NCI-H1105 treated with DMSO at 0.1 percent for 48 hours (cell line): Measurements from ENCODE around the gene MARK3.

ENCODE experiments used
- DNase-seq: peaks from one replicate; lab custom pipeline; 2025; lab: John Stamatoyannopoulos, UW

The MARK3 gene

DNA sequence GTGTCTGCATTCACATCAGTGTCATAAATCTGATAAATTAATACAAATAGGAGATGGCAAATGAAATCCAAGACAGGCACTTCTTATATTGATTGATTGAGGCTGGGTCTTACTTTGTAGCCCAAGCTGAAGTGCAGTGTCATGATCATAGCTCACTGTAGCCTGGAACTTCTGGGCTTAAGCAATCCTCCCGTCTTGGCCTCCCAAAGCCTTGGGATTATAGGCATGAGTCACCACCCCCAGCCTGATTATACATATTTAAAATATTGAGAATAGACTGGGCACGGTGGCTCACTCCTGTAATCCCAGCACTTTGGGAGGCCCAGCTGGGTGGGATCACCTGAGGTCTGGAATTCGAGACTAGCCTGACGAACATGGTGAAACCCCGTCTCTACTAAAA, 51.3 kb downstream of the MARK3 start:
- no peak for DNase-seq

DNA sequence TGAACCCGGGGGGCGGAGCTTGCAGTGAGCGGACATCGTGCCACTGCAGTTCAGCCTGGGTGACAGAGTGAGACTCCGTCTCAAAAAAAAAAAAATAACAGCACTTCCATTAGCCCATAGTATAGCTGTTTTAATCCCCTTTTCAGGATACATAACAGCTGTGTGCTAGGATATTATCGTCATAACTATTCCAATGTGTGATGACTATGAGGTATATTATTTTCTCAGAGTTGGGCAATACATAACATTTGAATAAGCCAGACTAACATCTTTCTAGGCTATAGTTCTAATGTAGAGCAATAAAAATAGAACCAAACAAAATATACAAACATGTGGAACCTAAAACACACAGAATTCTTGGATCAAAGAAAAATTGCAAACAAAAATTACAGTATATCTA, 57.1 kb downstream of the MARK3 start:
- DNase-seq, result no peak

DNA sequence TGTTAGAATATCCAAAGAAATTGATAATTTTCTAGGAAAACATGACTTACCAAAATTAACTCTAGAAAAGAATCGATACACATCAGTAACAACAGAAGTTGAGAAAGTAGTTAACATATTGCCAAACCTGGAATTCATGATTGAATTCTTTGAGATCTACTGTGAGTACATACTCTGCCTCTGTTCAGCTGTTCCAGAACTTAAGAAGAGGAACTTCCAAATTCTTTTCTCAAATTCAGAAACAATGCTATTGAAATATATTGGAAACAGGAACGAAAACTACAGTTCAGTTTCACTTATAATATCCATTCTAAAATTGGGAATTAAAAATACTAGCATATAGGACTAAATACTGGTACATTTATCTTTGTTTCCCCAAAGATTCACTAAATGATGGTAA, 57.9 kb downstream of the MARK3 start:
- DNase-seq, result no peak

DNA sequence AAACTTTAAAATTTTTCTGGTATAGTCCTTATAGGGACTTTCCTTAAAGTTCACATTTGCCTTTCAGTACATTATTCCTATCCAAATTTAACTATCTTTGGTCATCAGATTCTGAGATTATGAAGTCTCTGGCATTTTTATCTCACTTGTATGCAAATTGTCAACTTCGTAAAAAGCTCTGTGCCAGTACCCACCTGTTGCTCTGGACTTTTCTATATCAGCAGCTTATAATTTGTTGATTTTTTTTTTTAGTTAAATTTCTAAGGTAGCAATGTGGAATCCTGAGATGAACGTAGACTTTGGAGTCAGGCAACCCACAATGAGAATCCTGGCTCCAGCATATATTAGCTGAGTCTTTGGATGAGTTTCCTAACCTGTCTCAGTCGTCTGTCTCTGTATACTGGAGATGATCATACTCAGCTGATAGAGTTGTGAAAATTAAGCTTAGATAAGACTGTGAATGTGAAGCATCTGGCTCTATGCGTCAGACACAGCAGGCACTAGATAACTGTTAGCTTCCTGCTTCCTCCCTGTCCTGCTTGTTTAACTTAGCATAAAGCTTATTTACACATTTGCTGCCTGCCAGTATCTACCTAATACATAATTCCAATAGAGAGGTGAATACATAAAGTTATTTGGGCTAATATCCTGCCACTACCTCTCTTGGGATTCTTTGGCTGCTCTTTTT, 59.8 kb downstream of the MARK3 start:
- DNase-seq, result no peak

- no peak for DNase-seq
Observed at GRCh38 chr14:103445806-103446205, 60.6 kb downstream of the MARK3 start.

DNA sequence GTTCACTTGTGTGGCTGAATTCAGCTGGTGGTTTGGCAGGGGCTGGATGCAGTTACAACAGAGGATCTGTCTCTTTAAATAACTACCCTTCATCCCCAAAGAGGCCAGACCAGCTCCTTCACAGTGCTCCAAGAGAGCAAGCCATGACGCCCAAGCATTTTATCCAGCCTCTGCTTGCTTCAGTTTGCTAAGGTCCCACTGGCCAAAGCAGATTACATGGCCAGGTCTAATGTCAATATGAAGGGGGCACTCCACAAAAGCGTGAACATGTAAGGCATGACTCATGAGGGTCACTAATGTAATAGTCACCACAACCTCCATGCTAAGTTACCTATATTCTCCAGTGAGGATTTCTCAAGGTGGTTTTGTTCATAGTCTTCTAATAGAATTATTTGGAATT, 62.9 kb downstream of the MARK3 start:
- no peak for DNase-seq

- DNase-seq, result no peak
Observed at GRCh38 chr14:103449634-103450161, 64.5 kb downstream of the MARK3 start.

DNA sequence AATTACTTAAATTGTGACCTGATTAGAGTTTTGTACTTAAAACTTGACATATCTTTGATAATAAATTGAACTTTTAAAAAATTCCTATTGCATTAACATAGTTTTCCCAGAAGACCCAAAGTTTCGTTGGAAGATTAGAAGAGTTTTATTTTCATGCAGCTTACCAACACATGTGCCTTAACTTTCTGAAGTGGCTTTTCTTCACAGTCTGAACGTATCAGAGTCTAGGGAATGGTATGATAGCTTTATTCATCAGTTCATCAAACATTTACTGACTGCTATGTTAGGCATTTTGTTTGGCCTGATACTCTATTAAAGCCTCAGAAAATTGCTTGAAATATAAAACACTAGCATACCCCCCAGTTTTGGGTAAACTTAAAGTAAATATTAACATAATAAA, 65.2 kb downstream of the MARK3 start:
- DNase-seq, result no peak

DNA sequence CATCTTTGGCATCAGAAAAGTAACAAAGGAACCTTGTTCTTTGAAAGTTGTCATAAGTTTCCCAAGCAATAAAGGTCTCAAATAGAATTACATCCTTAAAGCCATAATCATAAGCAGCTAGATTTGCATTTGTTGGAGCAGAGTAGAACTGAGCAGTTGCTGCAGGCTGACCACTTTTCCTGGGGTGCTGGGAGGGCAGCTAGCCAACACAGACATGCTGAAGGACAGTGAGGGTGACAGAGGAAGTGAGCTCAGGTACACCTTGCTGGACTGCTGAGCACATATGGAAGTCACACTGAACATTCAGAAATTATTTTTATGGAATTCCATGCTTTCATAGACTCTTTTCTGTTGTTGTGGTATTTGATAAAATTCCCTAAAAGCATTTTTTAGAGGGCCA, 66.2 kb downstream of the MARK3 start:
- DNase-seq, result no peak

DNA sequence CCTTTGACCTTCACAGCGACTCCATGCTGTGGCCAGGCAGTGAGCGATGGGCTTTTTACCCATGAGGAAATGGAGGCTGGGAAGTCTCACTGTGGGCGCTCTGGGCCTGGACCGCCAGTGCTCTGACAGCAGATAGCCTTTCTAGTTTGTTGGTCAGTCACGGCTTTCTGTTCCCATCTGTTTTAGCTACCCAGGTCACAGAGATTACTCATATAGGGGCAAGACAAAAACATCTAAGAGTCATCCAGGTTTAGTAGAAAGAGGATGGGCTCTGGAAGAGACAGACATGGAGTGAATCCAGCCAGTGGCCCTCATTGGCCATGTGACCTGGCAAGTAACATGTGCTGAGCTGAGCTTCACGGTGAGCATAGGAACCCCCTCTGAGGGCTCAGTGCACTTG, 68.6 kb downstream of the MARK3 start:
- DNase-seq, result no peak

DNA sequence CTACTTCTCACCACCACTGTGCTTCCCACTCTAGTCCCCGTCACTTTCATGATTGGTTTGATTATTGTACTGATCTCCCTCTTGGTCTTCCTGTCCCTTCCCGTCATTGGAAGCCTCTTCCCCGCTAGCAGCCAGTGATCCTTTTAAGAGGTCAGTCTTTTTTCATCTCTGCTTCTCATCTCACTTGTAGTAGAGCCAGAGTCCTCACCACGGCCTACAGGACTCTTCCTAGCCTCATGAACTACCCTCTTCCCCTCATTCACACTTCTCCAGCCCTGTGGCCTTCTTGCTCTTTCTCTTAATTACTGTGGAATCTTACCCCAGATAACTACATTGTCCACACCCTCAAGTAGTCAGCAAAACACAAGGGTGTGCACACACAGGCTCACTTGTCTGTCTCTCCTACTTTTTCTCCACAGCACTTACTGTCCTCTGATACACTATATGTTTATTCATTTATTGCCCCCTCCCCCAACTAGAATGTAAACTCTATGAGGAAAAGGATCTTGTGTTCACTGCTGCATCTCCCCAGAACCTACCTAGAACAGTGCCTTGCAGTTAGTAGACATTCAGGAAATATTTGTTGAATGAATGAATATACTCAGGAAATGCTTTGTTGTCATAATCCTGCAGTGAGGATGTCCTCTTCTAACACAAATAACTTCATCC, 71.1 kb downstream of the MARK3 start:
- no peak for DNase-seq

DNA sequence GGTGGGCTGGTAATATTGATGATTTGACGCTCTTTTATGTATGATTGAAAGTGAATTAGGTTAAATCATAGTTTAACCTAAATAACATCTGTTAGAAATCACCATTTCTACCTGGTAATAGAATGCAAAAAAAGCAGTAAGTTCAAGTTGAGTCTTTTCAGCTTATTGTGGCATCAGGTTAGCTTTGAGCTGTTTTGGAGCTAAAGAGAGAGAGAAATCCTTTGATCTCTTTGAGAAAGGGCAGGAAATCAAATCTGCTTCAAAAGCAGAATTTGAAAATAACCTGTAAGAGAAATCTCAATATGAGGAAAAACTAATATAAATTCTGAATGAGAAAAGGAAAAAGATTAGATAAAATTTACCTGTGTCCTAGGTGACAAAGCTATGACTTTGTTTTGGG, 75.2 kb downstream of the MARK3 start:
- no peak for DNase-seq

- no peak for DNase-seq
Observed at GRCh38 chr14:103463149-103463548, 77.9 kb downstream of the MARK3 start.

DNA sequence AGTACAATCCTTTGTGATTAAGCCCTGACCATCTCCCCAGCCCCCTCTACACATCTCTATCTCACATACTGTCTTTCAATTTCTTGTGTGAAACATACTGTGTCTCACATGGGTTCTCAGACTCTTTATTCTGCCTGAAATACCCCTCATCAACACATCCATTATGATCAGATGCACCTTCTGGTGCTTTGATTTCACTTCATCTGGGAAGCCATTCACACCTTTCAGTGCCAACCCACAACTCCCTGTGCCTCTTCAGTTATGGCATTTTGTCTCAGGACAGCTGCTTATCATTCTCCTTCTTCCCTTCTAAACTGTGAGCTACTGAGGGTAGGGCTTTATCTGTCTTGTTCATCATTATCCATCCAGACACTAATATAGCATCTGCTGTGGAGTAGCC, 78.6 kb downstream of the MARK3 start:
- no peak for DNase-seq

DNA sequence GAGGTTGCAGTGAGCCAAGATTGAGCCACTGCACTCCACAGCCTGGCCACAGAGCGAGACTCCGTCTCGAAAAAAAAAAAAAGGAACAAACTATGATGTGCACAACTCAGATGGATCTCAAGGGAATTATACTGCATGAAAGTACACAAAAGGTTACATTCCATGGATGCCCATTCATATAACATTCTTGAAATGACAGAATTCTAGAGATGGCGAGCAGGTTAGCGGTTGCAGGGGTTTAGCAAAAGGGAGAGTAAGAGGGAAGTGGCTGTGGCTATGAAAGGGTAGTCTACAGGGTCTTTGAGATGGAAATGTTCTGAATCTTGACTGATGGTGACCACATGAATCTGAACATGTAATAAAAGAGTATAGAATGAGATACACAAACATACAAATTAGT, 87.7 kb downstream of the MARK3 start:
- no peak for DNase-seq

GRCh38 chr14:103474893-103475292, 89.7 kb downstream of the MARK3 start:
- no peak for DNase-seq

DNA sequence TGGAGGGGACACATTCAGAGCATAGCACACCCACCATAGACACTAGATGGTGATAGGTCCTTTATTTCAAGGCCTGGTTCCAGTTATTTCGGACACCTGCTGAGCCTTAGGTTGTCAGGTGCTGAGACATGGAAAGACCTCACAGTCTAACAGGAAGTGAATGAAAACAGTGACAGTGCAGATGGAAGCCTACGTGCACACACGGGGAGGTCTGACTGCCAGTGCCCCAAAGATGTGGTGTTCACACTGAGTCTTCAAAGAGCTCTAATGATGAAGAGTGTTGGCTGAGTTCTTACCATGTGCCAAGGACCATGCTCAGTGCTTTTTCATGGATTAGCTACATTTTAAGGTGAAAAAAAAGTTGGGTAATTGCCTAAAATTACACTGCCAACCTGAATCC, 90.8 kb downstream of the MARK3 start:
- DNase-seq, result no peak

DNA sequence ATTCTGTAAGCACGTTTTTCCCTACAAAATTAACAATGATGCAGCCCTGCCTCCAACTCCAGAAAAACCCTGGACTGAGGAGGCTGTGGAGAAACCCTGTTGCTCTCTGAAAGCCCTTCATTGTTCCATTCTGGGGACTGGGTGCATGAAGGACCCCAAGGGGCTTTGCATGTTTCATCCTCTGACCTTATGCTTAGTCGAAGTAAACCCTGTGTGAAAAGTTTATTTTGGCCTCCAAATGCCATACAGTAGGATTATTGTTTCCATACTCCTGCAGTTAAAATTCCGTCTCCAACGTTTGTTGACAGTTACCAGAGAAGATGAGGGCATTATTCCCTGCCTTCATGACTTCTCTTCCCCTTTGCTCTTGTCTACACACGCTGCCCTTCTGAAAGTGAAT, 91.4 kb downstream of the MARK3 start:
- no peak for DNase-seq

DNA sequence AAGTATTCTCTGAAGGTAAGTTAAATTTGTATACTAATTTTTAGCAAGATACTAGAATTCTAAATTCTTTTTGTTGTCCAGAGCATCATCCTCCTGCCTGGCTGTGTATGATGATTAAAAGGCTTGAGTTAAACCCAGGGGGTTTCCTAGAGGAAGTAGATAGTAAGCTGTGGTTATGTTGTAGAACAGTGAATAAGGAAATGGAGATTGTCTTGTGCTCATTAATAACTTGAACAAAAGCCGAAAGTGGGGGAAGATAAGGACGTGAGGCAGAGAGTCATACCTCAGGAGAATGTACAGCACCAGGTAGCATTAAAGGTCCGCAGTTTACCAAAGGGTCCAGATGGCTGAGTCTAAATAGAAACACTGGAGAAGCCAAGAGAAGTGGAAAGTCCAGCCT, 95.4 kb downstream of the MARK3 start:
- no peak for DNase-seq

DNA sequence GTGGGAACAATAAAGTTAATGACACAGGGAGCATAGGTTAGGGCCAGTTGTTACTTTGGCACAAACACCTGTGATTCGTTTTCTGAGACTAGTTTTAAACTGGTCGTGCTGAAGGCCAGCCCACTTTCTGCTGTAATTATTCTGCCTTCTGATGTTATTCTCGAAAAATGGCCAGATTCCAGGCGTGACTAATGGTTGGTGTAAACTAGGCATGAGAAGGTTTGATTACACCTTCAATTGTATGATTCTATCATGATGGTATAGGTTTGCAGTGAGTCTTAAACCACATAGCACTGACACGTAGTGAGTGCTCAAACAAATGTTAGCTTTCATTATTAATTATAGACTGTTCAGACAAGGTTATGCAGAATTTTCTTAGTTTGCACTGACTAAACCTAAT, 98.4 kb downstream of the MARK3 start:
- DNase-seq, result no peak

- no peak for DNase-seq
Observed at GRCh38 chr14:103485504-103485903, 100.3 kb downstream of the MARK3 start.

GRCh38 chr14:103488071-103488470, 102.9 kb downstream of the MARK3 start:
- DNase-seq, result no peak

GRCh38 chr14:103488960-103489359, 103.7 kb downstream of the MARK3 start:
- no peak for DNase-seq

DNA sequence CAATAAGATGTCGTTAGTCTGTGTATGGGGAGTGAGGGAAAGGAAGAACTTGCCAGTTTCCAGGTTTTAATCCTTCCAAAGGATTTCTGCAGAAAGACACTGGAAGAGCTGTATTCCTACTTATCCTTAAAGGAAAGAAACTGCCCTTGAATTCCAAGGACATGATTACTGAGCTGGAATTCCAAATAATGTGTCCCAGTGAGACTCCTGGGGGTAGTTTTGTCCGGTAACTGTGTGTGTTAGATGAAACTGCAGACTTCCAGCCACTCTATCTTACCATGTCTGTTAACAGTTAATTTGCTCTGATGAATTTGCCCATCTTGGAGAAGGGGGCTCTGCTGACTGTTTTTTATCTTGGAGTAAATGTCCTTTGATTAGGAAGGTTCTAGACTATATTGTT, 104.4 kb downstream of the MARK3 start:
- DNase-seq, result no peak
